HCT116 (cell line): ENCODE measurements around the gene ADAMTS9. TPM values are rescaled to one million over a fixed set of nuclear protein-coding genes. Genes with fewer than 3 reads are reported as not detected.

Source experiments
- ATAC-seq: fragments of 200-7000 bp; cut with Tn5 transposase; 2 replicates; pipeline ENCODE4 v1.9.1; 2020; ENCODE audit warnings: mild to moderate bottlenecking, moderate library complexity
- BruUV-seq: library from RNA; stranded (reverse); fragments of 400-500 nt; replicated peaks from 2 replicates; lab custom pipeline; 2021; lab: Mats Ljungman, UMichigan
- CTCF ChIA-PET: fragments of 300-600 bp; sonication (Branson Sonifier 250); formaldehyde crosslinking; loops from one replicate; lab custom pipeline; 2021; ENCODE audit warnings: antibody characterized with exemption; lab: Charles Lee
- POLR2A ChIA-PET: fragments of 300-600, 350-600 bp; sonication (Branson Sonifier 250); formaldehyde crosslinking; loops from one replicate; lab custom pipeline; 2021; ENCODE audit warnings: antibody characterized with exemption; lab: Charles Lee
- RAD21 ChIA-PET, 2 experiments: fragments of 300-600 bp; sonication (Branson Sonifier 250); formaldehyde crosslinking; loops; one replicate each; lab custom pipeline; 2023; ENCODE audit warnings: low total read pairs in 2 of 2; ENCODE audit not compliant: uncharacterized antibody in 2 of 2, unreplicated experiment in 2 of 2, low non-redundant PET in 1 of 2; lab: Charles Lee
- DNase-seq: peaks from one replicate; pipeline ENCODE4 v3.0.0-alpha.2; 2010; ENCODE audit warnings: low read depth, low spot score
- H2AFZ ChIP-seq: fragments of 200-600 bp; shearing (Covaris generic), sonication (generic); 2 replicates; pipeline ENCODE4 v1.6.1; 2017; ENCODE audit warnings: low read depth, mixed run types, mixed read lengths, antibody characterized with exemption, low read length; ENCODE audit not compliant: poor library complexity, severe bottlenecking
- H3K27ac ChIP-seq: 2 replicates; pipeline ENCODE4 v1.5.1; 2012; ENCODE audit warnings: low read depth, low read length
- H3K27me3 ChIP-seq: fragments of 200-600 bp; sonication (generic); 2 replicates; pipeline ENCODE4 v1.6.1; 2016; ENCODE audit warnings: mixed run types, low read length, mixed read lengths; ENCODE audit not compliant: insufficient read depth
- H3K36me3 ChIP-seq, 2 experiments: fragments of 200-500 bp in 1 of 2; fragments of 200-600 bp in 1 of 2; sonication (Bioruptor generic) in 1 of 2; sonication (generic) in 1 of 2; 2 replicates each; pipeline versions ENCODE4 v1.5.1 to v1.6.1; 2014 to 2016; ENCODE audit warnings: low read length in 2 of 2, inconsistent platforms in 1 of 2, mixed read lengths in 1 of 2, mixed run types in 1 of 2; ENCODE audit not compliant: insufficient read depth in 2 of 2, control insufficient read depth in 1 of 2
- H3K4me1 ChIP-seq, 2 experiments: fragments of 200-600 bp in 1 of 2; sonication (generic) in 1 of 2; 2 replicates each; pipeline versions ENCODE4 v1.5.1 to v1.6.1; 2012 to 2017; ENCODE audit warnings: low read length in 2 of 2, inconsistent platforms in 1 of 2, mild to moderate bottlenecking in 1 of 2, mixed read lengths in 1 of 2, mixed run types in 1 of 2, moderate library complexity in 1 of 2; ENCODE audit not compliant: insufficient read depth in 2 of 2, control insufficient read depth in 1 of 2
- H3K4me2 ChIP-seq: fragments of 200-600 bp; sonication (generic); 2 replicates; pipeline ENCODE4 v1.6.1; 2017; ENCODE audit warnings: mixed run types, low read length, mixed read lengths
- H3K4me3 ChIP-seq, 2 experiments: fragments of 200-600 bp in 1 of 2; sonication (generic) in 1 of 2; replicated peaks in 1 of 2; 2 replicates each; pipeline ENCODE4 v1.5.1; 2011 to 2016; ENCODE audit warnings: low read length in 2 of 2, control low read depth in 1 of 2, low read depth in 1 of 2, mild to moderate bottlenecking in 1 of 2, mixed read lengths in 1 of 2, mixed run types in 1 of 2
- H3K79me2 ChIP-seq: fragments of 200-600 bp; sonication (generic); 2 replicates; pipeline ENCODE4 v1.6.1; 2017; ENCODE audit warnings: mild to moderate bottlenecking, mixed run types, low read length, moderate library complexity, mixed read lengths; ENCODE audit not compliant: insufficient read depth
- H3K9ac ChIP-seq: fragments of 200-600 bp; sonication (generic); 2 replicates; pipeline ENCODE4 v1.6.1; 2016; ENCODE audit warnings: low read length, mixed read lengths
- H3K9me2 ChIP-seq: fragments of 200-600 bp; sonication (generic), shearing (Covaris generic); 2 replicates; pipeline ENCODE4 v1.6.1; 2017; ENCODE audit warnings: mixed run types, mild to moderate bottlenecking, moderate library complexity; ENCODE audit not compliant: insufficient read depth
- H3K9me3 ChIP-seq, 2 experiments: fragments of 200-500 bp in 1 of 2; fragments of 200-600 bp in 1 of 2; sonication (Bioruptor generic) in 1 of 2; sonication (generic) in 1 of 2; 2 replicates each; pipeline ENCODE4 v1.6.1; 2014 to 2017; ENCODE audit warnings: low read length in 2 of 2, mixed read lengths in 2 of 2, inconsistent platforms in 1 of 2, low read depth in 1 of 2, mild to moderate bottlenecking in 1 of 2, mixed run types in 1 of 2, moderate library complexity in 1 of 2; ENCODE audit not compliant: control insufficient read depth in 1 of 2, insufficient read depth in 1 of 2
- H4K20me1 ChIP-seq: fragments of 200-600 bp; sonication (generic), shearing (Covaris generic); 2 replicates; pipeline ENCODE4 v1.6.1; 2017; ENCODE audit warnings: mixed run types, mild to moderate bottlenecking, moderate library complexity; ENCODE audit not compliant: insufficient read depth
- CBX3 ChIP-seq: IDR thresholded peaks from 2 replicates; pipeline ENCODE4 v1.6.1; 2012; ENCODE audit warnings: low read depth
- CEBPB ChIP-seq: IDR thresholded peaks from 2 replicates; pipeline ENCODE4 v1.6.1; 2012; ENCODE audit warnings: low read depth
- CTCF ChIP-seq, 3 experiments: fragments of 200-600 bp in 1 of 3; sonication (generic) in 1 of 3; IDR thresholded peaks in 2 of 3; conservative IDR thresholded peaks in 1 of 3; 2 replicates each; pipeline ENCODE4 v1.5.1; 2012 to 2017; ENCODE audit warnings: low read depth in 2 of 3, low read length in 2 of 3, antibody characterized with exemption in 1 of 3, borderline replicate concordance in 1 of 3, control low read depth in 1 of 3, mild to moderate bottlenecking in 1 of 3, mixed read lengths in 1 of 3, mixed run types in 1 of 3, moderate library complexity in 1 of 3; ENCODE audit not compliant: insufficient read depth in 1 of 3
- EGR1 ChIP-seq: IDR thresholded peaks from 2 replicates; pipeline ENCODE4 v1.6.1; 2012; ENCODE audit warnings: low read depth
- ELF1 ChIP-seq: IDR thresholded peaks from 2 replicates; pipeline ENCODE4 v1.6.1; 2012; ENCODE audit warnings: low read depth, borderline replicate concordance
- EZH2 ChIP-seq: fragments of 200-600 bp; sonication (generic); IDR thresholded peaks from 2 replicates; pipeline ENCODE4 v1.6.1; 2017; ENCODE audit warnings: antibody characterized with exemption, mixed run types
- EZH2phosphoT487 ChIP-seq: fragments of 200-600 bp; IDR thresholded peaks from 2 replicates; pipeline ENCODE4 v1.6.1; 2018; ENCODE audit warnings: antibody characterized with exemption, borderline replicate concordance
- FOSL1 ChIP-seq: IDR thresholded peaks from 2 replicates; pipeline ENCODE4 v1.6.1; 2012; ENCODE audit warnings: low read depth
- JUND ChIP-seq: IDR thresholded peaks from 2 replicates; pipeline ENCODE4 v1.6.1; 2012
- POLR2A ChIP-seq: IDR thresholded peaks from 2 replicates; pipeline ENCODE4 v1.7.0; 2011; ENCODE audit warnings: borderline replicate concordance; ENCODE audit not compliant: insufficient read depth, insufficient read length; ENCODE audit errors: extremely low read depth
- RAD21 ChIP-seq: IDR thresholded peaks from 2 replicates; pipeline ENCODE4 v1.6.1; 2012; ENCODE audit warnings: low read depth, mild to moderate bottlenecking
- SP1 ChIP-seq: IDR thresholded peaks from 2 replicates; pipeline ENCODE4 v1.6.1; 2012; ENCODE audit warnings: low read depth
- SRF ChIP-seq: IDR thresholded peaks from 2 replicates; pipeline ENCODE4 v1.6.1; 2012; ENCODE audit warnings: low read depth
- YY1 ChIP-seq: IDR thresholded peaks from 2 replicates; pipeline ENCODE4 v1.6.1; 2011; ENCODE audit warnings: low read length, low read depth, moderate library complexity, mild to moderate bottlenecking; ENCODE audit not compliant: insufficient replicate concordance; ENCODE audit errors: extremely low read depth
- ZBTB33 ChIP-seq: IDR thresholded peaks from 2 replicates; pipeline ENCODE4 v1.6.1; 2011; ENCODE audit warnings: mild to moderate bottlenecking, low read length, moderate library complexity; ENCODE audit not compliant: insufficient replicate concordance; ENCODE audit errors: extremely low read depth
- ZFX ChIP-seq: fragments of 450-650 bp; IDR thresholded peaks from 2 replicates; pipeline ENCODE4 v1.6.1; 2017
- ZNF274 ChIP-seq: fragments of 200-500 bp; sonication (Bioruptor generic); IDR thresholded peaks from 2 replicates; pipeline ENCODE4 v1.6.1; 2014; ENCODE audit warnings: mild to moderate bottlenecking, low read depth, low read length, inconsistent platforms
- intact Hi-C: fragments of 100-400 bp; cut with micrococcal nuclease; formaldehyde crosslinking; loops from 2 replicates; pipeline ENCODE4 v1.10.0; 2022
- total RNA-seq: library from RNA; stranded (reverse); gene quantifications from one replicate; pipeline ENCODE4 v1.2.1, GENCODE V29; 2021; ENCODE audit not compliant: unreplicated experiment
- TF ChIP-seq, protein P1 (sequence below): IDR thresholded peaks from 2 replicates; pipeline ENCODE4 v1.6.1; 2012

ADAMTS9 gene
- total RNA-seq, 1 experiment from 2014 or later = 0.05 TPM

GRCh38 chr3:64638511-64638910 is 49.3 kb downstream of the ADAMTS9 start:
- CTCF ChIA-PET = interaction anchor here (0.7 kb wide), 1 partner anchor 592 kb away, joined by 3 read pairs; no protein-coding TSS in a partner anchor
- no peak for ATAC-seq

More at GRCh38 chr3:64638511-64638910, 49.3 kb downstream of the ADAMTS9 start:
- intact Hi-C loops = no loop called here
- no peaks in the 10 kb centered on the region for H3K36me3 ChIP-seq
- POLR2A ChIA-PET = no interaction called here
- H3K4me3 ChIP-seq = no peak overlapping the region
- no peaks in the 10 kb centered on the region for H4K20me1 ChIP-seq
- H3K4me1 ChIP-seq = no peaks in the 10 kb centered on the region
- no TSS peak for BruUV-seq
- no peaks in the 10 kb centered on the region for H3K9me2 ChIP-seq
- H3K9ac ChIP-seq = no peak overlapping the region
- no peak overlapping the region for H3K27ac ChIP-seq
- no peak for TF ChIP-seq ZFX
- TF ChIP-seq, protein P1, sequence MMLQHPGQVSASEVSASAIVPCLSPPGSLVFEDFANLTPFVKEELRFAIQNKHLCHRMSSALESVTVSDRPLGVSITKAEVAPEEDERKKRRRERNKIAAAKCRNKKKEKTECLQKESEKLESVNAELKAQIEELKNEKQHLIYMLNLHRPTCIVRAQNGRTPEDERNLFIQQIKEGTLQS = no peak
- TF ChIP-seq YY1 = no peak
- TF ChIP-seq EZH2phosphoT487 = no peak
- no peak for TF ChIP-seq POLR2A
- TF ChIP-seq ELF1 = no peak
- no peak for TF ChIP-seq FOSL1
- TF ChIP-seq CTCF (IDR thresholded peaks at IDR 0.05 in 2 of 3, conservative IDR thresholded peaks at IDR 0.05 in 1 of 3; ENCODE audit: borderline replicate concordance in 1 of 3, insufficient read depth in 1 of 3, low read depth in 2 of 3, low read length in 2 of 3) = no peak
- TF ChIP-seq SP1 = no peak
- no peak for TF ChIP-seq ZNF274
- TF ChIP-seq EGR1 = no peak
- no peak for TF ChIP-seq CBX3
- no peak for TF ChIP-seq SRF
- no peak for TF ChIP-seq EZH2
- TF ChIP-seq ZBTB33 = no peak
- no peak for TF ChIP-seq CEBPB
- no peak for TF ChIP-seq JUND
- TF ChIP-seq RAD21 = no peak
- no peaks in the 10 kb centered on the region for H3K79me2 ChIP-seq
- H3K9me3 ChIP-seq = no peaks in the 10 kb centered on the region
- DNase-seq = no peak
- H3K4me2 ChIP-seq = no peak overlapping the region
- no peak overlapping the region for H2AFZ ChIP-seq
- RAD21 ChIA-PET = no interaction called here
- 0 out of 2 replicates have a peak, but pooled peaks cover 3% of the 10 kb centered on the region for H3K27me3 ChIP-seq
